ENCODE results near the gene LMO4. TPM values are rescaled to one million over a fixed set of nuclear protein-coding genes. Genes with fewer than 3 reads are reported as not detected.

LMO4 gene
- total RNA-seq, 2 experiments from 2014 or later, result 35.1 to 36.8 TPM

- ATAC-seq (no peak), DNase-seq (no peak)
- no peak for TF ChIP-seq CTCF (IDR thresholded peaks at IDR 0.05)
- CTCF ChIA-PET, result interaction anchor here (0.6 to 1.5 kb wide), 4 partner anchors 10 to 14 kb away, joined by 3 to 8 read pairs (median 3); no protein-coding TSS in a partner anchor
- Mint-ChIP-seq H3K4me3 (no peak overlapping the region), H3K9me3 (no peaks in the 10 kb centered on the region), H3K36me3 (ENCODE audit: low read depth) (peaks cover 26% of the 10 kb centered on the region), H3K27me3 (no peaks in the 10 kb centered on the region), H3K27ac (no peak overlapping the region), H3K4me1 (ENCODE audit: low read depth) (peaks cover 10% of the 10 kb centered on the region)
- intact Hi-C loops (cut with micrococcal nuclease), result no loop called here
- POLR2A ChIA-PET, result interaction anchor here (0.6 to 1.4 kb wide), 2 partner anchors 10 to 66 kb away, joined by 3 read pairs; no protein-coding TSS in a partner anchor
Observed at GRCh38 chr1:87346130-87346814, 17.6 kb downstream of the LMO4 start.

- no peak overlapping the region for H3K27ac Mint-ChIP-seq
- ChIA-PET CTCF (interaction anchor here (1.0 kb wide), 1 partner anchor 8 kb away, joined by 3 read pairs; no protein-coding TSS in a partner anchor), POLR2A (interaction anchor here (1.0 kb wide), 1 partner anchor 18 kb away, joined by 3 read pairs; no protein-coding TSS in a partner anchor)
- H3K36me3 Mint-ChIP-seq (ENCODE audit: low read depth), result peaks cover 14% of the 10 kb centered on the region
- intact Hi-C loops (cut with micrococcal nuclease), result no loop called here
- H3K9me3 Mint-ChIP-seq, result no peaks in the 10 kb centered on the region
- no peak for ATAC-seq
- TF ChIP-seq CTCF (IDR thresholded peaks at IDR 0.05), result no peak
- no peak for DNase-seq
- no peaks in the 10 kb centered on the region for H3K27me3 Mint-ChIP-seq
- no peak overlapping the region for H3K4me3 Mint-ChIP-seq
- H3K4me1 Mint-ChIP-seq (ENCODE audit: low read depth), result peaks cover 15% of the 10 kb centered on the region
Observed at GRCh38 chr1:87348341-87349019, 19.8 kb downstream of the LMO4 start.

GRCh38 chr1:87349036-87349435, 20.4 kb downstream of the LMO4 start:
- ChIA-PET CTCF (interaction anchor here (1.0 kb wide), 1 partner anchor 9 kb away, joined by 3 read pairs; no protein-coding TSS in a partner anchor), POLR2A (interaction anchor here (1.0 kb wide), 1 partner anchor 19 kb away, joined by 3 read pairs; no protein-coding TSS in a partner anchor)
- DNase-seq, result no peak
- Mint-ChIP-seq H3K36me3 (ENCODE audit: low read depth) (peaks cover 8% of the 10 kb centered on the region), H3K4me1 (ENCODE audit: low read depth) (peaks cover 15% of the 10 kb centered on the region), H3K27me3 (no peaks in the 10 kb centered on the region), H3K27ac (no peak overlapping the region), H3K9me3 (no peaks in the 10 kb centered on the region), H3K4me3 (no peak overlapping the region)
- intact Hi-C loops (cut with micrococcal nuclease), result no loop called here
- TF ChIP-seq CTCF (IDR thresholded peaks at IDR 0.05), result no peak
- no peak for ATAC-seq

GRCh38 chr1:87355894-87356293, 27.2 kb downstream of the LMO4 start:
- Mint-ChIP-seq H3K27ac (no peak overlapping the region), H3K36me3 (ENCODE audit: low read depth) (peaks cover 5% of the 10 kb centered on the region), H3K9me3 (peaks cover 6% of the 10 kb centered on the region), H3K4me3 (no peak overlapping the region), H3K27me3 (no peaks in the 10 kb centered on the region), H3K4me1 (ENCODE audit: low read depth) (peaks cover 15% of the 10 kb centered on the region)
- intact Hi-C loops (cut with micrococcal nuclease), result no loop called here
- ATAC-seq (no peak), DNase-seq (no peak)
- ChIA-PET CTCF (interaction anchor here (1.3 kb wide), 1 partner anchor 10 kb away, joined by 3 read pairs; no protein-coding TSS in a partner anchor), POLR2A (no interaction called here)
- TF ChIP-seq CTCF (IDR thresholded peaks at IDR 0.05), result no peak

GRCh38 chr1:87356591-87356990, 27.9 kb downstream of the LMO4 start:
- Mint-ChIP-seq H3K9me3 (peaks cover 6% of the 10 kb centered on the region), H3K4me1 (ENCODE audit: low read depth) (peaks cover 8% of the 10 kb centered on the region), H3K4me3 (no peak overlapping the region), H3K27ac (no peak overlapping the region), H3K36me3 (ENCODE audit: low read depth) (peaks cover 5% of the 10 kb centered on the region), H3K27me3 (no peaks in the 10 kb centered on the region)
- no peak for TF ChIP-seq CTCF (IDR thresholded peaks at IDR 0.05)
- CTCF ChIA-PET, result interaction anchor here (1.3 to 1.7 kb wide), 2 partner anchors 11 to 21 kb away, joined by 3 read pairs; no protein-coding TSS in a partner anchor
- no peak for DNase-seq
- ATAC-seq, result no peak
- intact Hi-C loops (cut with micrococcal nuclease), result no loop called here
- POLR2A ChIA-PET, result no interaction called here

Measured in activated CD8-positive, alpha-beta T cell treated with anti-CD3 and anti-CD28 coated beads for 36 hours (primary cell).